Measurements from ENCODE around the gene SEMA3F. TPM values are rescaled to one million over a fixed set of nuclear protein-coding genes. Genes with fewer than 3 reads are reported as not detected.
A peak's percentile ranks its signal among the peaks of the same experiment; 100 is the strongest.

The SEMA3F gene
- total and polyA plus RNA-seq, 4 donors = 0.60 to 4.8 (median 2.1) TPM

- TF ChIP-seq YY1 (IDR thresholded peaks at IDR 0.05) = no peak
- TF ChIP-seq FOXA1 (IDR thresholded peaks at IDR 0.05) = no peak
- no peak for TF ChIP-seq RXRA (IDR thresholded peaks at IDR 0.05)
These were observed 666 bp upstream of the SEMA3F start (continued) for GRCh38 chr3:50154476-50154839.

- WGBS = 7% methylated on average over 37 of the region's 37 CpGs
- TF ChIP-seq EGR1 (IDR thresholded peaks at IDR 0.05; ENCODE audit: low read depth in 2 of 2) (no peak), SP1 (IDR thresholded peaks at IDR 0.05) (no peak), YY1 (IDR thresholded peaks at IDR 0.05) (no peak), FOXA1 (IDR thresholded peaks at IDR 0.05) (no peak), ZBTB33 (IDR thresholded peaks at IDR 0.05) (no peak), HNF4G (IDR thresholded peaks at IDR 0.05) (no peak), HNF4A (conservative IDR thresholded peaks at IDR 0.05) (no peak), JUND (IDR thresholded peaks at IDR 0.05) (no peak), RAD21 (IDR thresholded peaks at IDR 0.05) (no peak), RXRA (IDR thresholded peaks at IDR 0.05) (no peak), NR2F2 (IDR thresholded peaks at IDR 0.05) (no peak), GABPA (IDR thresholded peaks at IDR 0.05 in 1 of 2, conservative IDR thresholded peaks at IDR 0.05 in 1 of 2) (no peak), TAF1 (conservative IDR thresholded peaks at IDR 0.05) (no peak), CTCF (IDR thresholded peaks at IDR 0.05; ENCODE audit: low read depth, low read length, missing input control) (no peak)
- Histone ChIP-seq H3K9ac (ENCODE audit: low read depth in 1 of 2, low read length in 2 of 2) (peak overlapping the region in 1 of 2 donors; percentile 7), H3K4me3 (ENCODE audit: low read depth in 1 of 3, low read length in 3 of 3) (peak overlapping the region in 1 of 3 donors; percentile 59), H3K27me3 (ENCODE audit: control insufficient read depth in 4 of 4, insufficient read depth in 4 of 4, low read length in 3 of 4) (no peaks in the 10 kb centered on the region), H3K4me1 (ENCODE audit: control insufficient read depth in 4 of 4, insufficient read depth in 4 of 4, low read length in 3 of 4) (peaks cover 3 to 22% (median 11%) of the 10 kb centered on the region in 4 donors), H3K36me3 (ENCODE audit: control insufficient read depth in 4 of 4, insufficient read depth in 3 of 4, low read depth in 1 of 4, low read length in 3 of 4) (no peaks in the 10 kb centered on the region), H3K27ac (ENCODE audit: low read depth in 1 of 2, low read length in 2 of 2) (no peak overlapping the region), H3K9me3 (ENCODE audit: control insufficient read depth in 4 of 4, low read length in 3 of 4) (no peaks in the 10 kb centered on the region)
- no peak for DNase-seq (ENCODE audit: low spot score)
These were observed 361 bp downstream of the SEMA3F start for GRCh38 chr3:50155491-50155878.

GRCh38 chr3:50155891-50156290 is 767 bp downstream of the SEMA3F start:
- Histone ChIP-seq H3K27me3 (ENCODE audit: control insufficient read depth in 4 of 4, insufficient read depth in 4 of 4, low read length in 3 of 4) (no peaks in the 10 kb centered on the region), H3K4me1 (ENCODE audit: control insufficient read depth in 4 of 4, insufficient read depth in 4 of 4, low read length in 3 of 4) (peaks cover 3 to 22% (median 11%) of the 10 kb centered on the region in 4 donors), H3K36me3 (ENCODE audit: control insufficient read depth in 4 of 4, insufficient read depth in 3 of 4, low read depth in 1 of 4, low read length in 3 of 4) (no peaks in the 10 kb centered on the region), H3K4me3 (ENCODE audit: low read depth in 1 of 3, low read length in 3 of 3) (peak overlapping the region in 1 of 3 donors; percentile 59), H3K9me3 (ENCODE audit: control insufficient read depth in 4 of 4, low read length in 3 of 4) (no peaks in the 10 kb centered on the region), H3K27ac (ENCODE audit: low read depth in 1 of 2, low read length in 2 of 2) (peak overlapping the region in 1 of 2 donors; percentile 16), H3K9ac (ENCODE audit: low read depth in 1 of 2, low read length in 2 of 2) (peak overlapping the region in 1 of 2 donors; percentile 7)
- no peak for DNase-seq (ENCODE audit: low spot score)
- 49% methylated on average over 13 of the region's 13 CpGs for WGBS
- TF ChIP-seq HNF4A (conservative IDR thresholded peaks at IDR 0.05) (no peak), RAD21 (IDR thresholded peaks at IDR 0.05) (no peak), YY1 (IDR thresholded peaks at IDR 0.05) (no peak), REST (IDR thresholded peaks at IDR 0.05) (no peak), ATF3 (IDR thresholded peaks at IDR 0.05) (no peak), FOXA1 (IDR thresholded peaks at IDR 0.05) (no peak), TAF1 (conservative IDR thresholded peaks at IDR 0.05) (no peak)

Measured in liver (tissue), 9 donors.